HG02840 (cell line): Measurements from ENCODE around the gene MILR1.
"Not testable (repeated sequence)": the region's sequence is repeated elsewhere in the genome, so short reads cannot be mapped to it uniquely, and the experiment has no call there.

Experiments
- ATAC-seq: cut with Tn5 transposase; IDR thresholded peaks from one replicate; pipeline ENCODE4 v1.9.1; 2021; ENCODE audit warnings: mild to moderate bottlenecking, moderate library complexity, moderate number of reproducible peaks; ENCODE audit not compliant: unreplicated experiment, low FRiP score

Gene MILR1

GRCh38 chr17:64426596-64426995 lies 22.3 kb upstream of the MILR1 start:
- no peak for ATAC-seq

- ATAC-seq, result no peak
These were observed 20.5 kb upstream of the MILR1 start for GRCh38 chr17:64428406-64428805.

- ATAC-seq, result not testable (repeated sequence)
These were observed 18.9 kb upstream of the MILR1 start for GRCh38 chr17:64430036-64430435.

GRCh38 chr17:64431534-64431933 lies 17.4 kb upstream of the MILR1 start:
- ATAC-seq, result no peak

GRCh38 chr17:64437944-64438525 lies 10.9 kb upstream of the MILR1 start:
- ATAC-seq, result no peak

- ATAC-seq, result not testable (repeated sequence)
These were observed 9.4 kb upstream of the MILR1 start for GRCh38 chr17:64439521-64439920.

- no peak for ATAC-seq
These were observed 9.0 kb upstream of the MILR1 start for GRCh38 chr17:64439956-64440355.

GRCh38 chr17:64441772-64442540 lies 7.0 kb upstream of the MILR1 start:
- no peak for ATAC-seq

- ATAC-seq, result no peak
These were observed 6.4 kb upstream of the MILR1 start for GRCh38 chr17:64442541-64442971.

GRCh38 chr17:64443086-64443760 lies 5.7 kb upstream of the MILR1 start:
- no peak for ATAC-seq

- no peak for ATAC-seq
These were observed 1.4 kb upstream of the MILR1 start for GRCh38 chr17:64447526-64447925.

GRCh38 chr17:64449545-64449944 lies 630 bp downstream of the MILR1 start:
- ATAC-seq, result no peak

- no peak for ATAC-seq
These were observed 7.3 kb downstream of the MILR1 start for GRCh38 chr17:64455993-64456885.

- no peak for ATAC-seq
These were observed 8.2 kb downstream of the MILR1 start for GRCh38 chr17:64457156-64457555.

GRCh38 chr17:64458756-64459155 lies 9.8 kb downstream of the MILR1 start:
- no peak for ATAC-seq

GRCh38 chr17:64459284-64459747 lies 10.4 kb downstream of the MILR1 start:
- ATAC-seq, result no peak

GRCh38 chr17:64459818-64460217 lies 10.9 kb downstream of the MILR1 start:
- ATAC-seq, result not testable (repeated sequence)

- no peak for ATAC-seq
These were observed 12.0 kb downstream of the MILR1 start for GRCh38 chr17:64460955-64461354.

GRCh38 chr17:64461788-64462187 lies 12.9 kb downstream of the MILR1 start:
- ATAC-seq, result no peak

- no peak for ATAC-seq
These were observed 17.3 kb downstream of the MILR1 start for GRCh38 chr17:64466019-64466735.
